Measurements from ENCODE around the gene TRAF7.

GRCh38 chr16:2165861-2166260 lies 10.3 kb downstream of the TRAF7 start:
- TF ChIP-seq CTCF (conservative IDR thresholded peaks at IDR 0.05; ENCODE audit: low read length), result no peak
- no peak for TF ChIP-seq EZH2phosphoT487 (IDR thresholded peaks at IDR 0.05; ENCODE audit: borderline replicate concordance)
